ENCODE results near the gene ADAMTS9. TPM values are rescaled to one million over a fixed set of nuclear protein-coding genes. Genes with fewer than 3 reads are reported as not detected.

Gene ADAMTS9
- total and polyA plus RNA-seq, 3 donors from 2014 or later = 5.1 to 8.1 (median 5.9) TPM

DNA sequence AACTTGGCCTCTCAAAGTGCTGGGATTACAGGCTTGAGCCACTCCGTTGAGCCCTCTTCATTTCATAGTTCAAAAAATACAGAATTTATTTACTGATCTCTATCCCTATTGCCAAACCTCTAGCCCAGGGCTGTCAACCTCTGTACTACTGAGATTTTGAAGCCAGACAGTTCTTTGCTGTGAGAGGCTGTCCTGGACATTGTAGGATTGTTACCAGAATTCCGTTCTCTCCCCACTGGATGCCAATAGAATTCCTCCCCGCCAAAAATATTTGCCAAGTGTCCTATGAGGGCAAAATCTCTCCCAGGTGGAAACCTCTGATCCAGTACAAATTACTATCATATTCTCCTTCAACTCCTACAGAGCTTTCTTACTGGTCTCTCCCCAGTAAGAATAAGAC, 29.6 kb upstream of the ADAMTS9 start:
- no peak for DNase-seq
- no peaks in the 10 kb centered on the region for H3K27me3 ChIP-seq
- 88 to 93% methylated on average over 3 of the region's 3 CpGs for WGBS, 2 donors
- H3K9me3 ChIP-seq = no peaks in the 10 kb centered on the region
- no peaks in the 10 kb centered on the region for H3K4me1 ChIP-seq
- no peak overlapping the region for H3K4me3 ChIP-seq
- no peak for TF ChIP-seq POLR2A (IDR thresholded peaks at IDR 0.05)
- TF ChIP-seq, protein P1, sequence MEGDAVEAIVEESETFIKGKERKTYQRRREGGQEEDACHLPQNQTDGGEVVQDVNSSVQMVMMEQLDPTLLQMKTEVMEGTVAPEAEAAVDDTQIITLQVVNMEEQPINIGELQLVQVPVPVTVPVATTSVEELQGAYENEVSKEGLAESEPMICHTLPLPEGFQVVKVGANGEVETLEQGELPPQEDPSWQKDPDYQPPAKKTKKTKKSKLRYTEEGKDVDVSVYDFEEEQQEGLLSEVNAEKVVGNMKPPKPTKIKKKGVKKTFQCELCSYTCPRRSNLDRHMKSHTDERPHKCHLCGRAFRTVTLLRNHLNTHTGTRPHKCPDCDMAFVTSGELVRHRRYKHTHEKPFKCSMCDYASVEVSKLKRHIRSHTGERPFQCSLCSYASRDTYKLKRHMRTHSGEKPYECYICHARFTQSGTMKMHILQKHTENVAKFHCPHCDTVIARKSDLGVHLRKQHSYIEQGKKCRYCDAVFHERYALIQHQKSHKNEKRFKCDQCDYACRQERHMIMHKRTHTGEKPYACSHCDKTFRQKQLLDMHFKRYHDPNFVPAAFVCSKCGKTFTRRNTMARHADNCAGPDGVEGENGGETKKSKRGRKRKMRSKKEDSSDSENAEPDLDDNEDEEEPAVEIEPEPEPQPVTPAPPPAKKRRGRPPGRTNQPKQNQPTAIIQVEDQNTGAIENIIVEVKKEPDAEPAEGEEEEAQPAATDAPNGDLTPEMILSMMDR (IDR thresholded peaks at IDR 0.05) = no peak
- no peaks in the 10 kb centered on the region for H3K36me3 ChIP-seq (ENCODE audit: low read depth, missing control alignments)
- no peak overlapping the region for H3K27ac ChIP-seq
- intact Hi-C loops (cut with DNase I; ENCODE audit: low total_unique reads) = no loop called here

DNA sequence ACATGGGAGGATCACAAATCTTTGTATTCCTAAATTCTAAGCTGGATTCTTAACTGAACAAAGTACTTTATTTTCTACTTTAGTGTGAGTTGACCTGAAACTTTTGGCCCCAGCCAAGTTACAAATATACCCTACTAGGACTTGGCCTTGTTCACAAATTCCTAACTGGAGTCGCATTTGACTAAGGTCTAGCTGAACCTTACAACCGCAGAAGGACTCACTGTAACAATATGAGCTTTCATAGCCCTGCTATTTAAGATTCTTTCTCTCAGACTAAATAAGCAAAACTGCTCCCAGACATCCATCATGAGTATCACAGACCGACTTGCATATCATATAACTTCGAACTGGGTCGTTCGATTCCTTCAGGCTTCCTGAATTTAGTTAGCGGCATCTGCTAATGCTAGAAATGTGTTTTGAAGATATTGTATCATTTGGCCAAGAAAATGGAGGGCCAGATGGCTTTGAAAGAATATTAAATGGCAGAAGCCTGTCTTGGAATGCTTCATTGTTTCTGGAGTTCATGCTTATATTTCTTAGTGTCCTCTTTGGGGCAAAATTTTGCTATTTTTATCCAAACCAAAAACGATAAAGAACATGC, 28.4 kb upstream of the ADAMTS9 start:
- no peak for DNase-seq
- no peak overlapping the region for H3K4me3 ChIP-seq

DNA sequence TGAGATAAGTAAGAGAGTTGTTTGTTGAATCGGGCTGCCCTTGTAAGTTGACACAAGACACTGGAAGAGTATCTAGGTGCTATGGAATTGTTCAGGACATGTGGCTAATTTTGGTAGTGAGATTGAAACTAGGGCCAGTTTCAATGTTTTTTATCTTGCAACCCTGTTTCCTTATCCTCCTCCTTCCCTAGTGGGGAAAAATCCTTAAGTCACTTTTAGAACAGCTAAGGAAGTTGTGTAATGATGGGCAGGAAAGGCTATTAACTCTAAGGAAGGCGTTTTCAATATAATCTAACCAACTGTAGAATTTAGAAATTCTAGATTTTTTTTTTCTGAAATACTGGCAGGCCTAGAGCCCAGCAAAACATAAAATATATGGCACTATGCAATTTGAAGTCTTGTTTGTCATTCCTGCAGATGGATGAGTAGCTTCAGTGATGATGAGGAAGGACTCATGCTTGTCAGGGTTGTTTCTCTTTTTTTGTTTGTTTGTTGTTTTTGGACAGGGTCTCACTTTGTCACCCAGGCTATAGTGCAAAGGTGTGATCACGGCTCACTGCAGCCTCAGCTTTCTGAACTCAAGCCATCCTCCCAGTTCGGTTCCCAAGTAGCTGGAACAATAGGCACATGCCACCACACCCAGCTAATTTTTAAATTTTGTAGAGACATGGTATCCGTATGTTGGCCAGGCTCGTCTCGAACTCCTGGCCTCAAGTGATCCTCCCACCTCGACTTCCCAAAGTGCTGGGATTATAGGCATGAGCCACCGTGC, 27.6 kb upstream of the ADAMTS9 start:
- no peaks in the 10 kb centered on the region for H3K9me3 ChIP-seq
- TF ChIP-seq, protein P1 (IDR thresholded peaks at IDR 0.05) = no peak
- no peak for TF ChIP-seq POLR2A (IDR thresholded peaks at IDR 0.05)
- H3K27ac ChIP-seq = no peak overlapping the region
- WGBS, 2 donors = 63 to 70% methylated on average over 9 of the region's 9 CpGs
- no peaks in the 10 kb centered on the region for H3K27me3 ChIP-seq
- no peak for DNase-seq
- H3K36me3 ChIP-seq (ENCODE audit: low read depth, missing control alignments) = no peaks in the 10 kb centered on the region
- intact Hi-C loops (cut with DNase I; ENCODE audit: low total_unique reads) = no loop called here
- no peak overlapping the region for H3K4me3 ChIP-seq
- H3K4me1 ChIP-seq = no peaks in the 10 kb centered on the region

More for the DNA sequence above, 28.4 kb upstream of the ADAMTS9 start:
- H3K9me3 ChIP-seq = no peaks in the 10 kb centered on the region
- WGBS, 2 donors = 53 to 66% methylated on average over 8 of the region's 8 CpGs
- H3K4me1 ChIP-seq = no peaks in the 10 kb centered on the region
- no peaks in the 10 kb centered on the region for H3K27me3 ChIP-seq
- H3K27ac ChIP-seq = no peak overlapping the region
- TF ChIP-seq, protein P1 (IDR thresholded peaks at IDR 0.05) = no peak
- TF ChIP-seq POLR2A (IDR thresholded peaks at IDR 0.05) = no peak
- no peaks in the 10 kb centered on the region for H3K36me3 ChIP-seq (ENCODE audit: low read depth, missing control alignments)
- intact Hi-C loops (cut with DNase I; ENCODE audit: low total_unique reads) = no loop called here

DNA sequence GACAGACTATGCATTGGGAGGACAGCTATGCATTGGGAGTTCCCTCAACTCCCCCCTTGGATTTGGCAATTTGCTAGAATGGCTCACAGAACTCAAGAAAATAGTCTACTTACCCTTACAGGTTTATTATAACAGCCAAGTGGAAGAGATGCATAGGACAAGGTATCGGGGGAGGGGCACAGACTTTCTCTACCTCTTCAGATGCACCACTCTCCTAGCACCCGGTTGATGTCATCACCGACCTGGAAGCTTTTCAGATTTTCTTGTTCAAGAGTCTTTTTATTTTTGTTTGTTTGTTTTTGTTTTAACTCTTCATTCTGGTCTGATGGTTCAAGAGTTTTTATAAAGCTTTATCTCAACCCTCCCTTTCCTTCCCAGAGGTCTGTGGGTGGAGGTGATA, 20.7 kb upstream of the ADAMTS9 start:
- Histone ChIP-seq H3K27ac (no peak overlapping the region), H3K36me3 (ENCODE audit: low read depth, missing control alignments) (no peaks in the 10 kb centered on the region), H3K27me3 (no peaks in the 10 kb centered on the region), H3K9me3 (no peaks in the 10 kb centered on the region), H3K4me1 (no peaks in the 10 kb centered on the region), H3K4me3 (no peak overlapping the region)
- intact Hi-C loops (cut with DNase I; ENCODE audit: low total_unique reads) = no loop called here
- TF ChIP-seq POLR2A (IDR thresholded peaks at IDR 0.05) = no peak
- TF ChIP-seq, protein P1 (IDR thresholded peaks at IDR 0.05) = no peak
- WGBS, 2 donors = 81 to 95% methylated on average over 3 of the region's 3 CpGs
- DNase-seq = no peak

All from testis (tissue), 3 donors.